ENCODE results near the gene ATP8B4. TPM values are rescaled to one million over a fixed set of nuclear protein-coding genes. Genes with fewer than 3 reads are reported as not detected.

The ATP8B4 gene
- total RNA-seq, 1 experiment from 2014 or later: 0.20 TPM

GRCh38 chr15:50144341-50145120 is 25.5 kb upstream of the ATP8B4 start:
- Histone ChIP-seq H4K20me1 (ENCODE audit: insufficient read depth) (no peaks in the 10 kb centered on the region), H3K79me2 (ENCODE audit: low read depth) (no peaks in the 10 kb centered on the region), H3K9me2 (ENCODE audit: insufficient read depth) (no peaks in the 10 kb centered on the region), H3K36me3 (ENCODE audit: low read depth) (no peaks in the 10 kb centered on the region), H3K27me3 (ENCODE audit: insufficient read depth, low read depth) (no peaks in the 10 kb centered on the region), H3K27ac (no peak overlapping the region), H3K4me3 (no peak overlapping the region), H3K9me3 (ENCODE audit: insufficient read depth, low read depth) (no peaks in the 10 kb centered on the region), H3K4me1 (replicated peaks; ENCODE audit: insufficient read depth) (peaks cover 16% of the 10 kb centered on the region), H2AFZ (no peak overlapping the region), H3F3A (ENCODE audit: insufficient read depth, low read depth) (no peaks in the 10 kb centered on the region; the same call in 1 of the 2 replicates), H3K4me2 (no peak overlapping the region)
- DNase-seq: no peak
- POLR2A ChIA-PET (ENCODE audit: unreplicated experiment): interaction anchor here (0.5 kb wide), 1 partner anchor 11 kb away, joined by 4 read pairs; no protein-coding TSS in a partner anchor
- BruUV-seq (replicated peaks): no TSS peak
- intact Hi-C loops (cut with micrococcal nuclease; ENCODE audit: unreplicated experiment): loop anchor here (2.0 to 10.0 kb wide), 4 partner anchors 113 to 1790 kb away; no protein-coding TSS in a partner anchor
- TF ChIP-seq, protein P1, sequence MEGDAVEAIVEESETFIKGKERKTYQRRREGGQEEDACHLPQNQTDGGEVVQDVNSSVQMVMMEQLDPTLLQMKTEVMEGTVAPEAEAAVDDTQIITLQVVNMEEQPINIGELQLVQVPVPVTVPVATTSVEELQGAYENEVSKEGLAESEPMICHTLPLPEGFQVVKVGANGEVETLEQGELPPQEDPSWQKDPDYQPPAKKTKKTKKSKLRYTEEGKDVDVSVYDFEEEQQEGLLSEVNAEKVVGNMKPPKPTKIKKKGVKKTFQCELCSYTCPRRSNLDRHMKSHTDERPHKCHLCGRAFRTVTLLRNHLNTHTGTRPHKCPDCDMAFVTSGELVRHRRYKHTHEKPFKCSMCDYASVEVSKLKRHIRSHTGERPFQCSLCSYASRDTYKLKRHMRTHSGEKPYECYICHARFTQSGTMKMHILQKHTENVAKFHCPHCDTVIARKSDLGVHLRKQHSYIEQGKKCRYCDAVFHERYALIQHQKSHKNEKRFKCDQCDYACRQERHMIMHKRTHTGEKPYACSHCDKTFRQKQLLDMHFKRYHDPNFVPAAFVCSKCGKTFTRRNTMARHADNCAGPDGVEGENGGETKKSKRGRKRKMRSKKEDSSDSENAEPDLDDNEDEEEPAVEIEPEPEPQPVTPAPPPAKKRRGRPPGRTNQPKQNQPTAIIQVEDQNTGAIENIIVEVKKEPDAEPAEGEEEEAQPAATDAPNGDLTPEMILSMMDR (conservative IDR thresholded peaks at IDR 0.05): no peak
- TF ChIP-seq EZH2 (IDR thresholded peaks at IDR 0.05; ENCODE audit: low read depth): no peak
- CTCF ChIA-PET: interaction anchor here (0.6 to 0.8 kb wide), 6 partner anchors 113 to 1282 kb away, joined by 3 to 8 read pairs (median 4); no protein-coding TSS in a partner anchor

- TF ChIP-seq EZH2 (IDR thresholded peaks at IDR 0.05; ENCODE audit: low read depth): no peak
- TF ChIP-seq, protein P1 (conservative IDR thresholded peaks at IDR 0.05): no peak
- Histone ChIP-seq H3K4me3 (no peak overlapping the region), H3K27ac (no peak overlapping the region), H3K36me3 (ENCODE audit: low read depth) (no peaks in the 10 kb centered on the region), H3F3A (ENCODE audit: insufficient read depth, low read depth) (no peaks in the 10 kb centered on the region), H4K20me1 (ENCODE audit: insufficient read depth) (no peaks in the 10 kb centered on the region), H3K4me2 (no peak overlapping the region), H3K9me3 (ENCODE audit: insufficient read depth, low read depth) (no peaks in the 10 kb centered on the region), H3K79me2 (ENCODE audit: low read depth) (no peaks in the 10 kb centered on the region), H3K4me1 (replicated peaks; ENCODE audit: insufficient read depth) (peaks cover 5% of the 10 kb centered on the region), H3K9me2 (ENCODE audit: insufficient read depth) (no peaks in the 10 kb centered on the region), H2AFZ (no peak overlapping the region), H3K27me3 (ENCODE audit: insufficient read depth, low read depth) (no peaks in the 10 kb centered on the region)
- POLR2A ChIA-PET (ENCODE audit: unreplicated experiment): no interaction called here
- CTCF ChIA-PET: no interaction called here
- intact Hi-C loops (cut with micrococcal nuclease; ENCODE audit: unreplicated experiment): loop anchor here (10.0 kb wide), 1 partner anchor 1789 kb away; no protein-coding TSS in a partner anchor
- no TSS peak for BruUV-seq (replicated peaks)
- DNase-seq: no peak
Measured at GRCh38 chr15:50143255-50143860, 24.3 kb upstream of the ATP8B4 start.

DNA sequence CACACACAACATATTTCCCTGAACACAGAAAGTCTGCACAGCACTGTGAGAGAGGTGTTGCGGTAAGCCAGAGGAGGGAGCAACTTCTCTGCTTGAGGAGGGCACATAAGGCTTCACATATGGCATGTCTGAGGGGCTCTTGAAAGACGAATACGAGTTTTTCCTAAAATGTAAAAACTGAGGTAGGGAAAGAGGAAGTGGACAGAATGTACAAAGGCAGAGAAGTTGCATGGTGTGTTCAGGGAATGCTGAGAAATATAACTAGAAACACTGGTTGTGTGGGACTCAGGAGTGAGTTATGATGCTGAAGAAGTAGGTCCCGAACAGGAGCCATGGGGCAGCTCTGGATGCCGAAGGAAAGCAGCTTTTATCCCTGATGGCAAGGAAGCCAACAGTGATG is 22.8 kb upstream of the ATP8B4 start:
- H2AFZ ChIP-seq: no peak overlapping the region
- no peak overlapping the region for H3K4me3 ChIP-seq
- no peak overlapping the region for H3K27ac ChIP-seq
- intact Hi-C loops (cut with micrococcal nuclease; ENCODE audit: unreplicated experiment): loop anchor here (10.0 kb wide), 1 partner anchor 1787 kb away; no protein-coding TSS in a partner anchor
- no peaks in the 10 kb centered on the region for H3K9me2 ChIP-seq (ENCODE audit: insufficient read depth)
- H3K4me1 ChIP-seq (replicated peaks; ENCODE audit: insufficient read depth): peaks cover 4% of the 10 kb centered on the region; the same call in 1 of the 2 replicates
- H3K4me2 ChIP-seq: no peak overlapping the region
- DNase-seq: no peak
- H4K20me1 ChIP-seq (ENCODE audit: insufficient read depth): no peaks in the 10 kb centered on the region
- no peaks in the 10 kb centered on the region for H3K36me3 ChIP-seq (ENCODE audit: low read depth)
- TF ChIP-seq, protein P1 (conservative IDR thresholded peaks at IDR 0.05): no peak
- TF ChIP-seq EZH2 (IDR thresholded peaks at IDR 0.05; ENCODE audit: low read depth): no peak
- CTCF ChIA-PET: no interaction called here
- 0 out of 2 replicates have a peak, but pooled peaks cover 6% of the 10 kb centered on the region for H3F3A ChIP-seq (ENCODE audit: insufficient read depth, low read depth)
- no peaks in the 10 kb centered on the region for H3K27me3 ChIP-seq (ENCODE audit: insufficient read depth, low read depth)
- no TSS peak for BruUV-seq (replicated peaks)
- no peaks in the 10 kb centered on the region for H3K9me3 ChIP-seq (ENCODE audit: insufficient read depth, low read depth)
- H3K79me2 ChIP-seq (ENCODE audit: low read depth): no peaks in the 10 kb centered on the region
- POLR2A ChIA-PET (ENCODE audit: unreplicated experiment): no interaction called here
